Activated CD8-positive, alpha-beta T cell treated with anti-CD3 and anti-CD28 coated beads, Interleukin-2, amount 10 ng/mL, durations not matched to agents 7 days and 5 days (primary cell): ENCODE data around the gene MAD1L1. TPM values are rescaled to one million over a fixed set of nuclear protein-coding genes. Genes with fewer than 3 reads are reported as not detected.

Source experiments
- ATAC-seq: fragments of 150-1000 bp; cut with Tn5 transposase; one replicate; pipeline ENCODE4 v1.10.0; 2021; ENCODE audit warnings: moderate library complexity
- CTCF ChIA-PET: fragments of 350-600 bp; sonication (Branson Sonifier 250); formaldehyde crosslinking; loops from one replicate; lab custom pipeline; 2021; ENCODE audit warnings: antibody characterized with exemption; lab: Charles Lee
- POLR2A ChIA-PET: fragments of 350-600 bp; sonication (Branson Sonifier 250); formaldehyde crosslinking; loops from one replicate; lab custom pipeline; 2021; ENCODE audit warnings: antibody characterized with exemption; lab: Charles Lee
- DNase-seq: peaks from one replicate; pipeline ENCODE4 v3.0.0-alpha.2; 2020
- H3K27ac Mint-ChIP-seq: one replicate; pipeline ENCODE4 v1.8.0; 2021; ENCODE audit warnings: mild to moderate bottlenecking, mixed read lengths
- H3K27me3 Mint-ChIP-seq: one replicate; pipeline ENCODE4 v1.8.0; 2021; ENCODE audit warnings: low read depth, mixed read lengths
- H3K36me3 Mint-ChIP-seq: one replicate; pipeline ENCODE4 v1.8.0; 2021; ENCODE audit warnings: low read depth, mixed read lengths
- H3K4me1 Mint-ChIP-seq: one replicate; pipeline ENCODE4 v1.8.0; 2021; ENCODE audit warnings: low read depth, mixed read lengths
- H3K4me3 Mint-ChIP-seq: one replicate; pipeline ENCODE4 v1.8.0; 2021; ENCODE audit warnings: mild to moderate bottlenecking, mixed read lengths
- H3K9me3 Mint-ChIP-seq: one replicate; pipeline ENCODE4 v1.8.0; 2022; ENCODE audit warnings: mixed read lengths; ENCODE audit not compliant: insufficient read depth
- total RNA-seq, 2 experiments: library from RNA; stranded (reverse); gene quantifications; one replicate each; pipeline ENCODE4 v1.2.3, GENCODE V29; 2021

The MAD1L1 gene
- total RNA-seq, 2 experiments from 2014 or later = 79.8 to 82.7 TPM

DNA sequence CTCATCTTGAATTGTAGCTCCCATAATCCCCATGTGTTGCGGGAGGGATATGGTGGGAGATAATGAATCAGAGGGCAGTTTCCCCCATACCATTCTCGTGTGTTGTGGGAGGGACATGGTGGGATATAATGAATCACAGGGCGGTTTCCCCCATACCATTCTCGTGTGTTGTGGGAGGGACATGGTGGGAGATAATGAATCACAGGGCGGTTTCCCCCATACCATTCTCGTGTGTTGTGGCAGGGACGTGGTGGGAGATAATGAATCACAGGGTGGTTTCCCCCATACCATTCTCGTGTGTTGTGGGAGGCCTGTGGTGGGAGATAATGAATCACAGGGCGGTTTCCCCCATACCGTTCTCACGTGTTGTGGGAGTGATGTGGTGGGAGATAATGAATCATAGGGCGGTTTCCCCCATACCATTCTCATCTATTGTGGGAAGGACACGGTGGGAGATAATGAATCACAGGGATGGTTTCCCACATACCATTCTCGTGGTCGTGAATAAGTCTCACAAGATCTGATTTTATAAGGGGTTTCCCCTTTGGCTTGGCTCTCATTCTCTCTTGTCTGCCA lies 271.0 kb downstream of the MAD1L1 start:
- H3K9me3 Mint-ChIP-seq = peaks cover 29% of the 10 kb centered on the region
- POLR2A ChIA-PET = interaction anchor here (0.7 kb wide), 1 partner anchor 8 kb away, joined by 4 read pairs; no protein-coding TSS in a partner anchor

DNA sequence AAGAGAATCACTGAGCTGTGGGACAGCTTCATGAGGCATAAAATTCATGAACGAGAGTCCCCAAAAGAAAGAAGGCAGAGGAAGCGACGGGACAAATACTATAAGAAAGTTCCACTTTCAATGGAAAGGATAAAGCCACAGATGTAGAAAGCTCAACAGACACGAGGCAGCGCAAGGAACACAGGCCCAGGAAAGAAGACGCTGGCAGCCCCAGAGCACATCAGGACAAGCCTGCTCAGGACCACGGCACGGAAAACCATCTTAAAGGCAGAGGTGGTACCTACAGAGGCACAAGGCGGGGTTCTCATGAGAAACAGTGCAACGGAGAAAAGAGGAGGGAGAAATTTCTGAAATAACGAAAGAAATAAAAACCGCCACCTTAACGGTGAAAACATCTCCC lies 273.4 kb downstream of the MAD1L1 start:
- Mint-ChIP-seq H3K9me3 (peaks cover 28% of the 10 kb centered on the region), H3K27ac (no peak overlapping the region), H3K4me1 (peaks cover 2% of the 10 kb centered on the region), H3K27me3 (peaks cover 9% of the 10 kb centered on the region), H3K4me3 (no peak overlapping the region), H3K36me3 (peaks cover 44% of the 10 kb centered on the region)
- ChIA-PET POLR2A (no interaction called here), CTCF (no interaction called here)
- DNase-seq (no peak), ATAC-seq (no peak)

More for the DNA sequence above, 271.0 kb downstream of the MAD1L1 start:
- Mint-ChIP-seq H3K4me1 (peaks cover 4% of the 10 kb centered on the region), H3K27me3 (peaks cover 9% of the 10 kb centered on the region), H3K36me3 (peaks cover 53% of the 10 kb centered on the region), H3K27ac (peak overlapping the region; percentile 78), H3K4me3 (no peak overlapping the region)
- CTCF ChIA-PET = no interaction called here
- DNase-seq = peak; percentile 65
- peak; percentile 63 for ATAC-seq

DNA sequence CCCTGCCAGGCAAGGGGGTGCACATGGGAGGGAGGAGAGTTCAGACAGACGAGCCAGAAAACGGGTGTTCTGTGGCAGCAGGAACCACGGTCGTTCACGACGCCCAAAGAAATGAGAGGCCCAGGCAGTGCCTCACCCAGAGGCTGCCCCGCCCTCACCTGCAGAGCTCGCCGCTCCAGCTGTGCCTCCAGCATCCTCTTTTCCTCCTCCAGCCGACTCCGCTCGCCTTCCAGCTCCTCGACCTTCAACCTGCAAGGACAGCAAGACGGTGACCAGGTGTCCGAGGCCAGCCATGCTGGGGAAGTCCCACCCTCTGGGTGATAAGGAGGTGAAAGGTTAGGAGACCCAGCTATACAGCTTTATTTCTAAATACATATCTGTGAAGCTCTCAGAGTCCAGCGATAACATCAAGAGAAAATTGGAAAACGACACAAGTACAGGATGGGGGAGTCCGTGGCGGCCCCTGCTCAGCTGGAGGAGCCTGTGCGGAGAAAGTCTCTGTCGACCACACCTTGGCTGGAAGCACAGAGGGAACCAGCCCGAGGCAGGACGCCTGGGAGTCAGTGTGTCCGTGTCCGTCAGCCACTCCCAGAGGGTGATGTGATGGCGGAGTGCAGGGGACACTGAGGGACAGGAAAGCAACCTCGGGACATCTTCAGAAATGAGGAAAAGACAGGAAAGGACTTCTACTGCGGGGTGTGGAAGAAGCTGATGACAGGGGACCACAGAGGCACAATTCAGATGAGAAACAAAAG lies 275.1 kb downstream of the MAD1L1 start:
- Mint-ChIP-seq H3K4me3 (no peak overlapping the region), H3K36me3 (peaks cover 36% of the 10 kb centered on the region), H3K4me1 (peaks cover 2% of the 10 kb centered on the region), H3K9me3 (peaks cover 23% of the 10 kb centered on the region), H3K27me3 (peaks cover 9% of the 10 kb centered on the region), H3K27ac (no peak overlapping the region)
- DNase-seq (no peak), ATAC-seq (no peak)
- ChIA-PET POLR2A (no interaction called here), CTCF (no interaction called here)

DNA sequence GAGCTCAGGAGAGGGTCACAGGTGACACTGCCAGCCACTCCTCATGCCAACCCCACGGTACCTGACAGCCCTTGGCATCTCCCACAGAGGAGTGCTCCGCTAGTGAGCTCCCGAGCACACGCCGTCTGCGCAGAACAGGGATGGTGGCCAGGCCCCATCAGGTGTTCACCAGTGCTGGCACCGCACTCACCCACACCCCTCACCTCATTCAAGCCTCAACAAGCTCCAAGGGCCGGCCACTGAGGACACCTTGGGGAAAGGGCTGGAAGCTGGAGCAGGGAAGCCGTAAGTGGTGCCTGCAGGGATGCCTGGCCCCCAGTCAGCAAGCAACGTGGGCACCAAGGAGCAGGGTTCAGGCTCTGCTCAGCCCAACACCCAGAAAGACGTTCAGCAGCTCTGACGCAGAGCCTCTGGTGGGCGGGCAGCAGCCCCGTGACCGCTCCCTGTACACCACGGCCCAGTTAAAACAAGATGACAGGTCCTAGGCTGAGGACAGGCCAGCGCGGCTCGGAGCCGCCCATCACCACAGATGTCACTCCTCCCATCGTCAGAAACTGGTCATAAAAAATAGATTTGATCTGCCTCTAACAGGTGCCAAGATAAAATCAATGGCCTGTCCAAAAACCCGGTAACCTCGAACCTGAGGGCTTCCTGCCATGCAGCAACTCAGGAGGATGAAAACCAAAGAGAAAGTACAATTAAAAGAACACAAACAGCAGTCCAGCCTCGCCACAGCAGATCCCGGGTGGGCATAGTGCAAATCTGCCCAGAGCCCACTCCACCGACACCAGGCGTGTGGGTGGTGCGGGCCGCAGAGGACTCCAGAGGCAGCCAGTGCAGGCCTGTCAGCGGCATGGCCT lies 275.9 kb downstream of the MAD1L1 start:
- CTCF ChIA-PET = no interaction called here
- H3K4me3 Mint-ChIP-seq = no peak overlapping the region
- peaks cover 30% of the 10 kb centered on the region for H3K36me3 Mint-ChIP-seq
- H3K9me3 Mint-ChIP-seq = peaks cover 17% of the 10 kb centered on the region
- no peak overlapping the region for H3K27ac Mint-ChIP-seq
- peaks cover 9% of the 10 kb centered on the region for H3K27me3 Mint-ChIP-seq
- POLR2A ChIA-PET = no interaction called here
- no peaks in the 10 kb centered on the region for H3K4me1 Mint-ChIP-seq
- ATAC-seq (no peak), DNase-seq (no peak)

DNA sequence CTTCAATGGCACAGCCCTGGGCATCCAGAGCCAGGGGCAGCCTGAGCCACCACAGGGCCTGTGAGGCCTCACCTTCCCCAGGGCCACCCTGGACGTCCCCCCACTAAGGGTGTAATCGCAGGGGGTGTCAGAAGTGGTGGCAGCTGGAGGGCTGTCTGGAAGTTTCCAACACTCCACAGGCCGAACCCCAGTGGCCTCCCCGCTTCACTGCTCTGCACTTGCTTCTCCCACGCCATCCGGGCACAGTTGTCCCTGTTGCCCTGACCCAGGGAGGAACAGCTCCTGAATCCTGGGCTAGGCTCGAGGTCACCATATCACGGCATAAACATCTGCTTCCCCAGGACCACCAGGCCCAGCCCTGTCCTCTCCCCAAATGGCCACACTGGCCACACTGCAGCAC lies 276.6 kb downstream of the MAD1L1 start:
- Mint-ChIP-seq H3K27ac (no peak overlapping the region), H3K4me1 (peaks cover 4% of the 10 kb centered on the region), H3K4me3 (no peak overlapping the region), H3K36me3 (peaks cover 26% of the 10 kb centered on the region), H3K9me3 (peaks cover 12% of the 10 kb centered on the region), H3K27me3 (peaks cover 9% of the 10 kb centered on the region)
- DNase-seq = no peak
- POLR2A ChIA-PET = no interaction called here
- ATAC-seq = no peak
- CTCF ChIA-PET = no interaction called here

DNA sequence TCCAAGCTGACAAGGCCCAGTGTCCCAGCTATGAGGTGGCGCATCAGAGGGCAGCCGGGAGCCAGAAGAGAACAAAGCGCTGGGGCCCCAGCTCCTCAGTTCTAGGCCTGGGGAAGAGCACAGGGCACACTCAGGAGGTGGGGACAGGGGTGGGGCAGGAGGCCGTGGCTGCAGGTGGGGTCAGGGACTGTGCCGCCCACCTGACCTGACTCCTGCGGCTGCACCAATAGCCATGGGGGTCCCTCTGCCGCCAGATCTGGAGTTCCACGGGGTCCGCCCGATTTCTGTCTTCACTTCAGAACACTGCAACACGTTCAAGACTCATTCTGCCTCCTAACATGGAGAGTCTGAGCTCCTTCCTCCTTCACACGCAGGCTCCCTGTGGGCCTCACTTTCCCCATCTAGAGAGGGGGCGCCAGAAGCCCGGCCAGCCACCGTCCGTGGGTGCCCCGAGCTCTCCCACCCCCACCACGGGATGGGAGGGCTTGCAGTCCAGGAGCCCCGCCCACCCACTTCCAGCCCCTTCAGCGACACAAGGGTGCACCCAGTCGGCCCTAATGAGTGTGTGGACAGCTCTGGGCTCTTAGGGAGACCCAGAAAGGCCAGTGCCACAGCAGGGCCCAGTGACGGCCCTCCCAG lies 278.3 kb downstream of the MAD1L1 start:
- ChIA-PET CTCF (no interaction called here), POLR2A (interaction anchor here (0.5 kb wide), 1 partner anchor 48 kb away, joined by 3 read pairs; no protein-coding TSS in a partner anchor)
- no peaks in the 10 kb centered on the region for H3K9me3 Mint-ChIP-seq
- H3K4me3 Mint-ChIP-seq = no peak overlapping the region
- H3K27ac Mint-ChIP-seq = no peak overlapping the region
- H3K27me3 Mint-ChIP-seq = peaks cover 8% of the 10 kb centered on the region
- peaks cover 6% of the 10 kb centered on the region for H3K4me1 Mint-ChIP-seq
- peaks cover 22% of the 10 kb centered on the region for H3K36me3 Mint-ChIP-seq
- no peak for DNase-seq
- ATAC-seq = no peak

DNA sequence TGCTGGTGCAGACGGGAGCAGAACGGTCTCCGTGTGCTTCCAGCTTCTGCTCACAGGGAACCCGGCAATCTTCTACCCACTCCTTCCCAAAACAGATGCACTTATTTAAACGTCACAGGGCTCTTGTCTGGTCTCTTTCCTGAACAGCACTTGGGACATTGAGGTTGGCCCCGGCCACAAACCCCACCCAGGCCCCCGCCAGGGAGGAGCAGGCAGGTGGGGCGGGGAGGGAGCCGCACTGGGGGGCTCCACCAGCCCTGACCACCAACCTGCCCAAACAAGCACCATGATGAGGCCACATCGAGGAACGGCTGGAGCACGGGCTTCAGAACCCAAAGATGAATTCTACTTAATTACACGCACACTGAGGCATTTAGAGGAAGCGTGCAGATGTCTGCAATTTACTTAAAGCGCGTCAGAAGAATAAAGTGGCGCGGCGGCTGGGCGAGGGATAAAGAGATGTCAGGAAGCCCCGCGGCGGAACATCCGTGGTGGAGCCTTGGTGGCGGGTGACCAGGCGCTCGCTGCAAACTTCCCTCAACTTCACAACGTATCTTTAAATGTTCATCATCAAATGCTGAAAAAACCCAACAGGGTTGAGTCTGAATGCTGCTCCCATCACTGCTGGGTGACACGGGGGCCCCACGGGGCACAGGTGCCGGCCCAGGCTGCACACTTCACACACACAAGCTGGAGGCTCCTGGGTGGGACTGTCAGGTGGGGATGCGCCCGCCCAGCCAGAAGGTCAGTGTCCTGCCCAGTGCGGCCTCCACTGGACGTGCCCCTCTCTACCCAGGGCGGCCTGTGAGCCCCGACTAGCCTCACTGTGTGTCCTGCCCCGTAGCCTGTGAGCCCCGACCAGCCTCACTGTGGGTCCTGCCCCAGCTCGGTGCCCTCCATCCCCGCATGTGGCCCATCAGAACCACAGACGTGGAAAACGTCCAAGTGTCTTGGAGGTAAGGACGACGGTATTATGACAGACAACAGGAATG lies 279.2 kb downstream of the MAD1L1 start:
- no peak for ATAC-seq
- no peaks in the 10 kb centered on the region for H3K9me3 Mint-ChIP-seq
- peaks cover 1% of the 10 kb centered on the region for H3K27me3 Mint-ChIP-seq
- peaks cover 15% of the 10 kb centered on the region for H3K36me3 Mint-ChIP-seq
- H3K4me3 Mint-ChIP-seq = no peak overlapping the region
- CTCF ChIA-PET = no interaction called here
- peaks cover 6% of the 10 kb centered on the region for H3K4me1 Mint-ChIP-seq
- POLR2A ChIA-PET = no interaction called here
- H3K27ac Mint-ChIP-seq = no peak overlapping the region
- no peak for DNase-seq

DNA sequence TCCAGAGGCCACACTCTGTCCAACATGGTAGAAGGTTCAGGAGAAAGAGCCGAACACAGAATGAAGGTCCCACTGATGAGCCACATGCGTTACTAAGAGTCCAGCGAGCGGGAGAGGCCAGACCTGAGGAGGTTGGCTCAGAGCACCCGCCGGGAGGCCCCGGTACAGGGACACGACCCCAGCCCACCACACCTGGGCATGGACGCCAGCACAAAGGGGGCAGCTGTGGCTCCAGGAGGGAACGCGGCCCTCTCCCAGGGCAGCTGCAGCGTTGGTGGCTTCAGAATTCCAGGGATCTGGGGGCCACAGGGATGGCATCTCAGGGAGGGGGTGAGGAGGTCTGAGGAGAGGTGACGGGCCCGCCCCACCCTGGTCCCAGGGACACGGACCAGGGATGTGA lies 280.0 kb downstream of the MAD1L1 start:
- ATAC-seq = no peak
- peaks cover 10% of the 10 kb centered on the region for H3K36me3 Mint-ChIP-seq
- no peak overlapping the region for H3K4me3 Mint-ChIP-seq
- no peak for DNase-seq
- H3K27ac Mint-ChIP-seq = no peak overlapping the region
- ChIA-PET CTCF (interaction anchor here (0.6 kb wide), 1 partner anchor 167 kb away, joined by 3 read pairs; no protein-coding TSS in a partner anchor), POLR2A (no interaction called here)
- H3K27me3 Mint-ChIP-seq = no peaks in the 10 kb centered on the region
- peaks cover 6% of the 10 kb centered on the region for H3K4me1 Mint-ChIP-seq
- H3K9me3 Mint-ChIP-seq = no peaks in the 10 kb centered on the region

DNA sequence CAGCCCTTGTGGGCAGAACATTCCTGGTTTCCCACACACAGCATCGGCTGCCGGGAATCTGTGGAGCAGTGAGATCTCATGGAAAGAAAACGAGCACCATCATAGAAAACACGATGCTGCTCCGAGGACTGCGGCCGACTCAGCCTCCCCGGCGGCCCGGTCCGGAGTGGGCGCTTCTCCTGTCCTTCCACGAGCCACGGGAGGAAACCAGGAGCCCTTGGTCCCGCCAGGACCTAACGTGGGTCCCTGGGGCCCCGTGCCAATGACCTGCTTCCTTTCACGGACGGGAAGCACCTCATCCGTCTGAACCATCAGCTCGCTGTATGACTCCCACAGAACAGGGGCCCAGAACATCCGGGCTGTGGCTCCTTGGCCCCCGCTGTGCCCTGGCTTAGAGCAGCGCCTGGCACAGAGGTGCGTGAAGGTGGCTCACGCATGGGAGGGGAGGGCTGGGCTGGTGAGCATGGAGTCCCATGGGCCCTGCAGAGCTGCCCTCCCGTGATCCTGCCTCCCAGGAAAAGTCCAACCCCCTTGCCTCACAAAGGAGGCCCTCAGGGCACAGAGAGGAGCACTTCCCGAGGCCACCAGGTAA lies 280.5 kb downstream of the MAD1L1 start:
- H3K9me3 Mint-ChIP-seq = no peaks in the 10 kb centered on the region
- no peak overlapping the region for H3K27ac Mint-ChIP-seq
- POLR2A ChIA-PET = no interaction called here
- no peaks in the 10 kb centered on the region for H3K27me3 Mint-ChIP-seq
- ATAC-seq = no peak
- H3K4me3 Mint-ChIP-seq = no peak overlapping the region
- H3K36me3 Mint-ChIP-seq = peaks cover 8% of the 10 kb centered on the region
- no peak for DNase-seq
- CTCF ChIA-PET = interaction anchor here (0.6 kb wide), 1 partner anchor 167 kb away, joined by 3 read pairs; no protein-coding TSS in a partner anchor
- peaks cover 6% of the 10 kb centered on the region for H3K4me1 Mint-ChIP-seq

DNA sequence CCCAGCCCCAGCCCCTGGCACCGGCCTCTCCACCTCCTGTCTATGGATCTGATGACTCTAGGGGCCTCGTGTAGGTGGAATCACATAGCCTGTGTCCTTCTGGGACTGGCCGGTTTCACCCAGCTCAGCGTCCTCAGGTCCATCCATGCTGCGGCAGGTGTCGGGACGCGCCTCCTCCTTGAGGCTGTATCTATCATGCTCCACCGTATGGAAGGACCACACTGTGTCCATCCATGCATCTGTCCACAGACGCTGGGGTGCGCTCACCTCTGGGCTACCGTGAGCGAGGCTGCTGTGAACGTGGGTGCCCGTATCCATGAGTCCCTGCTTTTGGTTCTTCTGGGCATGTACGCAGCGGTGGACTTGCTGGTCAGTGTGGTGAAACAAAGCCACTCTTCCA lies 281.1 kb downstream of the MAD1L1 start:
- ChIA-PET CTCF (no interaction called here), POLR2A (no interaction called here)
- ATAC-seq (no peak), DNase-seq (no peak)
- H3K36me3 Mint-ChIP-seq = peaks cover 1% of the 10 kb centered on the region
- H3K4me1 Mint-ChIP-seq = peaks cover 6% of the 10 kb centered on the region
- H3K9me3 Mint-ChIP-seq = no peaks in the 10 kb centered on the region
- H3K27ac Mint-ChIP-seq = no peak overlapping the region
- no peaks in the 10 kb centered on the region for H3K27me3 Mint-ChIP-seq
- no peak overlapping the region for H3K4me3 Mint-ChIP-seq
